Endodermal cell (in vitro differentiated cells): Measurements from ENCODE around the gene ELOVL7. TPM values are rescaled to one million over a fixed set of nuclear protein-coding genes. Genes with fewer than 3 reads are reported as not detected.

ENCODE experiments used
- DNase-seq: peaks from one replicate; pipeline ENCODE4 v3.0.0-alpha.2; 2017
- H3K27ac ChIP-seq: 2 replicates; pipeline ENCODE4 v1.5.1; 2013; ENCODE audit warnings: mild to moderate bottlenecking, low read depth, low read length, moderate library complexity
- H3K27me3 ChIP-seq: 2 replicates; pipeline ENCODE4 v1.6.1; 2013; ENCODE audit warnings: mild to moderate bottlenecking, low read length, moderate library complexity; ENCODE audit not compliant: insufficient read depth, control insufficient read depth, poor library complexity, severe bottlenecking
- H3K36me3 ChIP-seq: 2 replicates; pipeline ENCODE4 v1.7.0; 2013; ENCODE audit warnings: mild to moderate bottlenecking, low read length, moderate library complexity; ENCODE audit not compliant: control insufficient read depth, insufficient read depth
- H3K4me1 ChIP-seq: one replicate; pipeline ENCODE4 v1.7.0; 2013; ENCODE audit warnings: low read length; ENCODE audit not compliant: control insufficient read depth, insufficient read depth
- H3K4me3 ChIP-seq: 2 replicates; pipeline ENCODE4 v1.5.1; 2013; ENCODE audit warnings: mild to moderate bottlenecking, low read length, moderate library complexity
- H3K9ac ChIP-seq: 2 replicates; pipeline ENCODE4 v1.6.1; 2013; ENCODE audit warnings: mild to moderate bottlenecking, low read length, moderate library complexity; ENCODE audit not compliant: poor library complexity, severe bottlenecking; ENCODE audit errors: extremely low read depth
- H3K9me3 ChIP-seq: 2 replicates; pipeline ENCODE4 v1.6.1; 2013; ENCODE audit warnings: mild to moderate bottlenecking, low read length, moderate library complexity; ENCODE audit not compliant: control insufficient read depth
- H3K27ac Mint-ChIP-seq: 2 replicates; pipeline ENCODE4 v1.8.0; 2020; ENCODE audit warnings: mixed read lengths
- H3K27me3 Mint-ChIP-seq: 2 replicates; pipeline ENCODE4 v1.8.0; 2021; ENCODE audit warnings: mild to moderate bottlenecking, mixed read lengths; ENCODE audit not compliant: insufficient read depth
- H3K36me3 Mint-ChIP-seq: 2 replicates; pipeline ENCODE4 v1.8.0; 2020; ENCODE audit warnings: low read depth, mixed read lengths
- H3K4me1 Mint-ChIP-seq: 2 replicates; pipeline ENCODE4 v1.8.0; 2020; ENCODE audit warnings: mixed read lengths
- H3K4me3 Mint-ChIP-seq: 2 replicates; pipeline ENCODE4 v1.8.0; 2020; ENCODE audit warnings: mild to moderate bottlenecking, moderate library complexity, mixed read lengths
- H3K9me3 Mint-ChIP-seq: 2 replicates; pipeline ENCODE4 v1.8.0; 2020; ENCODE audit warnings: mild to moderate bottlenecking, mixed read lengths
- CTCF ChIP-seq: fragments of 200-600 bp; sonication (generic); conservative IDR thresholded peaks from 2 replicates; pipeline ENCODE4 v1.5.0; 2021; ENCODE audit warnings: antibody characterized with exemption, mild to moderate bottlenecking
- WGBS, 2 experiments: methylation state at CpG; one replicate each; pipeline versions ENCODE4 v1.1.5 to v1.1.7; 2013; ENCODE audit warnings: missing lambda C conversion rate in 2 of 2, mixed read lengths in 1 of 2; ENCODE audit not compliant: insufficient coverage in 1 of 2, insufficient read length in 1 of 2; 5-methylcytosine and 5-hydroxymethylcytosine counted together
- total RNA-seq, 2 donors: library from RNA; stranded (reverse); fragmentation: NEBNext Ultra II Directional in 1 of 2; extraction: Animal tissue kit (Norgen Biotek cat#: 25700) in 1 of 2; gene quantifications; 2 replicates in 1 of 2; 3 replicates in 1 of 2; pipeline ENCODE4 v1.2.1, GENCODE V29; 2021

ELOVL7 gene
- total RNA-seq, 2 donors from 2014 or later: 3.5 to 6.5 TPM

- 50 to 80% methylated on average over 1 to 2 of the region's 2 CpGs for WGBS, 2 experiments
- Histone ChIP-seq H3K36me3 (no peaks in the 10 kb centered on the region), H3K9me3 (no peaks in the 10 kb centered on the region), H3K27ac (no peak overlapping the region), H3K4me3 (no peak overlapping the region), H3K27me3 (no peaks in the 10 kb centered on the region), H3K9ac (no peak overlapping the region), H3K4me1 (peaks cover 5% of the 10 kb centered on the region)
- peaks cover 35% of the 10 kb centered on the region for H3K4me1 Mint-ChIP-seq
- H3K27me3 Mint-ChIP-seq: no peaks in the 10 kb centered on the region
- H3K27ac Mint-ChIP-seq: no peak overlapping the region
- TF ChIP-seq CTCF: no peak
- no peak for DNase-seq
- H3K9me3 Mint-ChIP-seq: no peaks in the 10 kb centered on the region
- H3K4me3 Mint-ChIP-seq: no peak overlapping the region
- H3K36me3 Mint-ChIP-seq: no peaks in the 10 kb centered on the region
Observed at GRCh38 chr5:60810438-60811085, 33.5 kb downstream of the ELOVL7 start.

DNA sequence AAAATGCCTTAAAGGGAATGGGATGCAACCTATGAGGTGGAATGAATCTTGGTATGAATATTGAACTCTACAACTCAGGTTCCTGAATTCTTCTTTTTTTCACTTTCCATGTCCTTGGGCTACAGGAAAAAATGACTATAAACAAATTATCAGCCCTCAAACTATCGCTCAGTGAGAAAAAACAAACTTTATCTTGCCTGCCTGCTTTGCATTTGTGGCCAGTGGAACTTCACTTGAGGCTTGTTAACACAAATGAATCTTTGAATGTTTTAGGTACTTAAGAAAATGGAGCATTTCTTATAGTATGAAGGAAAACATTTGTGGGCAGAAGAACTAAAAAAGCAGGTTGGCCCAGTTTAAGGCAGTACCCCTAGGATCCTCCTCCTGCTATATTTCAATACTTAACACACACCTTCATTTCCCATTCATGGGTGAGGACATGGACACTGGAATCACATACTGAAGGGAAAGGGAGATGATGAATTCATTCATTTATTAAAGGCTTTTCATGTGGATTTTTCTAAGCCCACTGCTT is 34.1 kb downstream of the ELOVL7 start:
- peaks cover 35% of the 10 kb centered on the region for H3K4me1 Mint-ChIP-seq

DNA sequence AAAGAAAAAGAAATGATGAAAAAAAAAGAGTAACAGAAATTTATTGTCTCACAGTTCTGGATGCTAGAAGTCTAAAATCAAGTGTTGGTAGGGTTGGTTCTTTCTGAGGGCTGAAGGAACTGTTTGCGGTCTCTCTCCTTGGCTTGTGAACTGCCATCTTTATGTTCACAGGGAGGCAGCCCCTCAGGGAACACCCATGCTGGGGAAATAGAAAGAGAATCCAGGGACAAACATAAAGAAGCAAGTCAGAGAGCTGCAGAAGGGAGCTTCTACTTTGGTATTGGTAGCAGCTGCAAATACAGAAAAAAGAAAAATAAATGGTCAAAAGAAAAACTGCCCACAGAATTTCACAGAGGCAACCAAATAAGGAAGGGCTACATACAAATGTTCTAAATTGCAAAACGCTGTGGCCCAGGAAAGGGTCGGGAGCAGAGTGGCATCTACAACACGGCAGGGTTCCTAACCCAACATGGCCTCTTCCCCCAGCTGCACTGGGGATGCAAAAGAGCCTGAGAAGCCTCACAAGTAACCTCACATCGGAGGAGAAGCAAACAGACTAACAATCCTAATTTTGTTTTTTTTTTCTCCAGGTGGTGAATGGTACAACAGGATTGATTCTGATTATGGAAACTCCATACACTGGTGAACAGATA is 37.4 kb downstream of the ELOVL7 start:
- no peak overlapping the region for H3K4me3 ChIP-seq
- no peak overlapping the region for H3K27ac ChIP-seq
- no peak overlapping the region for H3K9ac ChIP-seq
- no peaks in the 10 kb centered on the region for H3K36me3 ChIP-seq
- no peaks in the 10 kb centered on the region for H3K4me1 ChIP-seq
- no peak for TF ChIP-seq CTCF
- WGBS, 2 experiments: 64 to 71% methylated on average over 4 to 5 of the region's 5 CpGs
- Mint-ChIP-seq H3K9me3 (no peaks in the 10 kb centered on the region), H3K27me3 (no peaks in the 10 kb centered on the region), H3K4me3 (no peak overlapping the region), H3K36me3 (no peaks in the 10 kb centered on the region), H3K27ac (no peak overlapping the region), H3K4me1 (peaks cover 14% of the 10 kb centered on the region)
- peak; percentile 57 for DNase-seq
- H3K27me3 ChIP-seq: no peaks in the 10 kb centered on the region
- no peaks in the 10 kb centered on the region for H3K9me3 ChIP-seq

More for the DNA sequence above, 34.1 kb downstream of the ELOVL7 start:
- no peaks in the 10 kb centered on the region for H3K9me3 Mint-ChIP-seq
- H3K27me3 Mint-ChIP-seq: no peaks in the 10 kb centered on the region
- no peak for TF ChIP-seq CTCF
- Histone ChIP-seq H3K9ac (no peak overlapping the region), H3K4me1 (peaks cover 5% of the 10 kb centered on the region), H3K9me3 (no peaks in the 10 kb centered on the region), H3K4me3 (no peak overlapping the region), H3K36me3 (no peaks in the 10 kb centered on the region), H3K27ac (no peak overlapping the region), H3K27me3 (no peaks in the 10 kb centered on the region)
- 100% methylated on average over 1 of the region's 1 CpG for WGBS, 2 experiments
- H3K4me3 Mint-ChIP-seq: no peak overlapping the region
- no peaks in the 10 kb centered on the region for H3K36me3 Mint-ChIP-seq
- H3K27ac Mint-ChIP-seq: no peak overlapping the region
- DNase-seq: no peak
